Measurements from ENCODE around the gene YWHAQ.

GRCh38 chr2:9610781-9611548, 19.8 kb downstream of the YWHAQ start:
- no peak for TF ChIP-seq CTCF (IDR thresholded peaks at IDR 0.05)
- TF ChIP-seq EP300 (IDR thresholded peaks at IDR 0.05): no peak
- no peak for TF ChIP-seq POLR2A (IDR thresholded peaks at IDR 0.05)
- TF ChIP-seq POLR2AphosphoS5 (IDR thresholded peaks at IDR 0.05): no peak
